ENCODE data around the gene ANO6. TPM values are rescaled to one million over a fixed set of nuclear protein-coding genes. Genes with fewer than 3 reads are reported as not detected.

The ANO6 gene
- total and polyA plus RNA-seq, 8 donors, result 4.0 to 34.0 (median 17.7) TPM

DNA sequence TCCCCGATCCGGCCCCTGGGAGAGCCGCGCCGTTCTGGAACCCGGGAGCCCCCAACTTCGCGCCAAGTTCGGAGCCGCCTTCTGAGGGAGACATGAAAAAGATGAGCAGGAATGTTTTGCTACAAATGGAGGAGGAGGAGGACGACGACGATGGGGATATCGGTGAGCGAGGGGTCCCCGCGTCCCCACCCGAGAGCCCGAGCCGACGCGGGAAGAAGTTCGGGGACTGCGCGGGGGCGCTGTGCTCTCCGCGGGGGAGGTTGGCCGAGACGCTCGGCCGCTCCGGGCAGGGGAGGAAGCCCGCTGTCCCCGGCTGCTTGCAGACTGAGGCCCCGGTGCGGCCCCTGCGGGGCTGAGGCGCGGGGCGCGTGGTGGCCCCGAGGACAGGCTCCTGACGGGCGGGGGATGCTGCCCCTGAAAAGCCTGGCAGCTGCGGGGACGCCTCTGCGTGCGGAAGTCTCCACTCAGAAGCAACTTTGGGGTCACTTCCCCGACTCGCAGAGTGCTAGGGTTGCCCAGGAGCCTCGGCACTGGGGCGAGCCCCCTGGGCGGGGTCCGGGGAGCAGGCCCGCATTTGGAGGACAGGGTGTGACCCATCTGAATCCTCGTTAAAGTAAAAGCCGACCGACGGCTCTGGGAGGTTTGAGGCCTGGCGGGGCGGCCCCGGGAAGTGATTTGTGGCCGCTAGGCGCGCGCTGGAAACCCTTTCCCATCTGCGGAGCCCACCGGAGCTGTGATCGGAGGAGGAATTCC is 511 bp downstream of the ANO6 start:
- Histone ChIP-seq H3K36me3 (no peaks in the 10 kb centered on the region), H3K9me3 (no peaks in the 10 kb centered on the region), H3K4me3 (peak overlapping the region; percentile 79 to 97 (median 85)), H3K27me3 (no peaks in the 10 kb centered on the region), H3K4me1 (peaks cover 11 to 14% (median 13%) of the 10 kb centered on the region in 3 donors), H3K27ac (peak overlapping the region; percentile 81 to 98 (median 92))
- 1% methylated on average over 64 to 70 of the region's 70 CpGs for WGBS, 2 donors
- ATAC-seq, result peak; percentile 71 to 78 (median 73)
- intact Hi-C loops (cut with DNase I), result loop anchor here in 1 of 3 donors (10.0 kb wide), 1 partner anchor 168 kb away; no protein-coding TSS in a partner anchor
- DNase-seq, result peak; percentile 30 to 83 (median 53)
- TF ChIP-seq, protein P1, sequence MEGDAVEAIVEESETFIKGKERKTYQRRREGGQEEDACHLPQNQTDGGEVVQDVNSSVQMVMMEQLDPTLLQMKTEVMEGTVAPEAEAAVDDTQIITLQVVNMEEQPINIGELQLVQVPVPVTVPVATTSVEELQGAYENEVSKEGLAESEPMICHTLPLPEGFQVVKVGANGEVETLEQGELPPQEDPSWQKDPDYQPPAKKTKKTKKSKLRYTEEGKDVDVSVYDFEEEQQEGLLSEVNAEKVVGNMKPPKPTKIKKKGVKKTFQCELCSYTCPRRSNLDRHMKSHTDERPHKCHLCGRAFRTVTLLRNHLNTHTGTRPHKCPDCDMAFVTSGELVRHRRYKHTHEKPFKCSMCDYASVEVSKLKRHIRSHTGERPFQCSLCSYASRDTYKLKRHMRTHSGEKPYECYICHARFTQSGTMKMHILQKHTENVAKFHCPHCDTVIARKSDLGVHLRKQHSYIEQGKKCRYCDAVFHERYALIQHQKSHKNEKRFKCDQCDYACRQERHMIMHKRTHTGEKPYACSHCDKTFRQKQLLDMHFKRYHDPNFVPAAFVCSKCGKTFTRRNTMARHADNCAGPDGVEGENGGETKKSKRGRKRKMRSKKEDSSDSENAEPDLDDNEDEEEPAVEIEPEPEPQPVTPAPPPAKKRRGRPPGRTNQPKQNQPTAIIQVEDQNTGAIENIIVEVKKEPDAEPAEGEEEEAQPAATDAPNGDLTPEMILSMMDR (IDR thresholded peaks at IDR 0.05), result peak in 2 of 4 donors; percentile 12 to 19
- FAIRE-seq, result no peak

DNA sequence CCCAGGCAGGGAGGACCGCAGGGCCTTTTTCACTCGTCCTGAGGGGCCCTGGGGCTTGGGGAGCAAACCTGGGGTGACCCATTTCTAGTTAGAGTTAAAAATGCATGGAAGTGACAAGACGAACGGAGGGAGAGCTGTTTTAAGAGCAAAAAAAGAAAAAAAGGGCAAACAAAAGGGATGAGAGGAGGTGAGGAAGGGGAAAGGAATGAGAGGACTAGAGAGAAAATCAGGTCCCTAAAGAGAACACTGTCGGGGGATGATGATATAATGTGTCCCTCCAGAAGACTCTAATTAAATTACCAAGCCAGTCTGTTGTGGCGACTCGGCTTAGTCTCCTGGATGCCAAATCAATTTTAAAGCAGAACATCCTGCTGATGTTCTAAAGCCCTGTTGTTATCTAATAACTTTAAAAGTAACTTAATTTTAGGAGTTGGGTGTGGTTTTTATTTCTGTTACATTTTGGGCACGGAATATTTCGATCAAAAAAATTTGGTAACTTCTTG is 1.1 kb downstream of the ANO6 start:
- FAIRE-seq (no peak), ATAC-seq (no peak), DNase-seq (no peak)
- H3K4me1 ChIP-seq, result peaks cover 11 to 14% (median 13%) of the 10 kb centered on the region in 3 donors
- intact Hi-C loops (cut with DNase I), result loop anchor here in 1 of 3 donors (10.0 kb wide), 1 partner anchor 168 kb away; no protein-coding TSS in a partner anchor
- H3K36me3 ChIP-seq, result no peaks in the 10 kb centered on the region
- TF ChIP-seq, protein P1 (IDR thresholded peaks at IDR 0.05), result peak in 1 of 4 donors; percentile 0
- peak overlapping the region; percentile 79 to 97 (median 85) for H3K4me3 ChIP-seq
- H3K27ac ChIP-seq, result peak overlapping the region; percentile 81 to 98 (median 92)
- 3% methylated on average over 9 of the region's 9 CpGs for WGBS, 2 donors
- no peaks in the 10 kb centered on the region for H3K9me3 ChIP-seq
- H3K27me3 ChIP-seq, result no peaks in the 10 kb centered on the region

DNA sequence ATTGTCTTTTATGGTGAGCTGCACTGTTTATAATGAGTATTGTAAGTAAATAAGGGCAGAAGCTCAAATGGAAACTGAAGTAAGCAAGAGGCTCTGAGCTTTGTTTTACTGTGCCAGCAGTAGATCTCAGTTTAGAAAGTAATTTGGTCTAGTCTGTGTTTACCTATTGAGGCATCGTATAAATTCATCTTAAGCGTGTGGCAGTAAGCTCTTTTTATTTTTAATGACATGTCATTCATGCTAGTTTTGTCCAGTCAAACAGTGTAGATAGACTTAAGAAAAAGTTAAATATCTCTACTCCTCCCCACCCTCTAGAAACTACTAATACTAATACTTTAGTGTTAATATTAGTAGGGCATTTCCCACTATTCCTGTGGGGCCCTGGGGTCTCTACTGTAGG is 2.0 kb downstream of the ANO6 start:
- DNase-seq (no peak), ATAC-seq (no peak), FAIRE-seq (no peak)
- Histone ChIP-seq H3K36me3 (no peaks in the 10 kb centered on the region), H3K4me1 (peaks cover 11 to 14% (median 13%) of the 10 kb centered on the region in 3 donors), H3K9me3 (no peaks in the 10 kb centered on the region), H3K4me3 (peak overlapping the region in 2 of 4 donors; percentile 89 to 97), H3K27me3 (no peaks in the 10 kb centered on the region), H3K27ac (peak overlapping the region in 1 of 4 donors; percentile 98)
- intact Hi-C loops (cut with DNase I), result loop anchor here in 1 of 3 donors (10.0 kb wide), 1 partner anchor 167 kb away; no protein-coding TSS in a partner anchor
- TF ChIP-seq, protein P1 (IDR thresholded peaks at IDR 0.05), result no peak
- WGBS, 2 donors, result 6 to 9% methylated on average over 2 of the region's 2 CpGs

DNA sequence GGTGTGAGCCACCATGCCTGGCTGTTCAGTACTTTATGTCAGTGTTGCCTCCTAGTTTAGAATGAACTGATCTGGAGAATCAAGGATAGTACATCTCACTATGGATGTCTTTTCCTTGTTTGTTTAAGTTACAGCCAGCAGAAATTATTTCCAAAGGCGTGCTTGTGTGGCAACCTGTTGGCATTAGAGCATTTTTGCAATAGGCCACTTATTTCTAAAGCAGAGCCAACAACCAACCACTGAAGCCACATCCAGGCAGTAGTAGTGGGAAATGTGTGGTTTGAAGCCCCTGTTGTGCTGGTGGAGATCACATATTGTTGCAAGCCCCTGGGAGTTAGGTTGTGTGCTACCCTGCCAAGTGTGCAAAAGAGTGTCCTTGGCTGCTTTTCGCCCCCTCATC is 3.7 kb downstream of the ANO6 start:
- Histone ChIP-seq H3K36me3 (no peaks in the 10 kb centered on the region), H3K4me1 (peaks cover 11 to 19% (median 14%) of the 10 kb centered on the region in 3 donors), H3K4me3 (no peak overlapping the region), H3K9me3 (no peaks in the 10 kb centered on the region), H3K27ac (no peak overlapping the region), H3K27me3 (no peaks in the 10 kb centered on the region)
- ATAC-seq (no peak), DNase-seq (no peak), FAIRE-seq (no peak)
- intact Hi-C loops (cut with DNase I), result loop anchor here in 1 of 3 donors (10.0 kb wide), 1 partner anchor 165 kb away; no protein-coding TSS in a partner anchor
- 75 to 77% methylated on average over 2 of the region's 2 CpGs for WGBS, 2 donors
- TF ChIP-seq, protein P1 (IDR thresholded peaks at IDR 0.05), result no peak
